ENCODE results near the gene HSPB9. TPM values are rescaled to one million over a fixed set of nuclear protein-coding genes. Genes with fewer than 3 reads are reported as not detected.
A peak's percentile ranks its signal among the peaks of the same experiment; 100 is the strongest.

The HSPB9 gene
- total RNA-seq, 1 donor from 2014 or later = 0.65 TPM

GRCh38 chr17:42107597-42108576, 14.7 kb upstream of the HSPB9 start:
- no peak for TF ChIP-seq EZH2phosphoT487 (IDR thresholded peaks at IDR 0.05)
- no peak for TF ChIP-seq CTCF (IDR thresholded peaks at IDR 0.05)
- TF ChIP-seq EZH2 (IDR thresholded peaks at IDR 0.05) = no peak
- H3K4me3 Mint-ChIP-seq = peak overlapping the region; percentile 79
- no peaks in the 10 kb centered on the region for H3K9me3 ChIP-seq (ENCODE audit: low read depth)
- no peak overlapping the region for H3K27ac ChIP-seq
- H3F3A ChIP-seq (ENCODE audit: low read depth) = no peaks in the 10 kb centered on the region
- no peaks in the 10 kb centered on the region for H3K79me2 ChIP-seq (ENCODE audit: low read depth)
- peak overlapping the region; percentile 87 for H3K4me2 ChIP-seq
- H3K36me3 Mint-ChIP-seq = no peaks in the 10 kb centered on the region
- H4K20me1 ChIP-seq (ENCODE audit: low read depth) = no peaks in the 10 kb centered on the region
- H3K4me1 ChIP-seq = peaks cover 4% of the 10 kb centered on the region
- H3K36me3 ChIP-seq = no peaks in the 10 kb centered on the region
- peak overlapping the region; percentile 44 for H3K4me3 ChIP-seq
- no peak overlapping the region for H2AFZ ChIP-seq (replicated peaks)
- H3K27me3 ChIP-seq = peaks cover 20% of the 10 kb centered on the region
- peaks cover 14% of the 10 kb centered on the region for H3K27me3 Mint-ChIP-seq (ENCODE audit: insufficient read depth, low read depth)
- peak; percentile 97 for DNase-seq (ENCODE audit: low spot score)
- H3K27ac Mint-ChIP-seq = peak overlapping the region; percentile 69
- no peak overlapping the region for H3K9ac ChIP-seq
- H3K9me3 Mint-ChIP-seq = no peaks in the 10 kb centered on the region
- H3K4me1 Mint-ChIP-seq = peaks cover 17% of the 10 kb centered on the region

GRCh38 chr17:42109086-42109485, 13.5 kb upstream of the HSPB9 start:
- H3K27ac Mint-ChIP-seq = no peak overlapping the region
- peaks cover 2% of the 10 kb centered on the region for H3K36me3 Mint-ChIP-seq
- Histone ChIP-seq H3K27me3 (peaks cover 20% of the 10 kb centered on the region), H3K27ac (no peak overlapping the region), H3K9me3 (ENCODE audit: low read depth) (no peaks in the 10 kb centered on the region), H2AFZ (replicated peaks) (no peak overlapping the region), H3K4me2 (no peak overlapping the region), H3K4me1 (peaks cover 4% of the 10 kb centered on the region), H3F3A (ENCODE audit: low read depth) (no peaks in the 10 kb centered on the region), H4K20me1 (ENCODE audit: low read depth) (no peaks in the 10 kb centered on the region), H3K36me3 (no peaks in the 10 kb centered on the region), H3K9ac (no peak overlapping the region), H3K4me3 (no peak overlapping the region), H3K79me2 (ENCODE audit: low read depth) (no peaks in the 10 kb centered on the region)
- peak overlapping the region; percentile 63 for H3K4me3 Mint-ChIP-seq
- no peak for TF ChIP-seq EZH2phosphoT487 (IDR thresholded peaks at IDR 0.05)
- H3K4me1 Mint-ChIP-seq = peaks cover 17% of the 10 kb centered on the region
- H3K9me3 Mint-ChIP-seq = no peaks in the 10 kb centered on the region
- H3K27me3 Mint-ChIP-seq (ENCODE audit: insufficient read depth, low read depth) = peaks cover 12% of the 10 kb centered on the region
- DNase-seq (ENCODE audit: low spot score) = no peak

GRCh38 chr17:42110301-42111264, 12.0 kb upstream of the HSPB9 start:
- no peak overlapping the region for H3K27ac Mint-ChIP-seq
- H3K9me3 Mint-ChIP-seq = no peaks in the 10 kb centered on the region
- no peak overlapping the region for H3K4me2 ChIP-seq

More at GRCh38 chr17:42110301-42111264, 12.0 kb upstream of the HSPB9 start:
- no peak overlapping the region for H3K4me3 ChIP-seq
- H3K4me1 ChIP-seq = peaks cover 4% of the 10 kb centered on the region
- H3K36me3 ChIP-seq = no peaks in the 10 kb centered on the region
- DNase-seq (ENCODE audit: low spot score) = no peak
- no peak overlapping the region for H3K27ac ChIP-seq
- Mint-ChIP-seq H3K36me3 (peaks cover 2% of the 10 kb centered on the region), H3K4me1 (peaks cover 17% of the 10 kb centered on the region), H3K4me3 (peak overlapping the region; percentile 9), H3K27me3 (ENCODE audit: insufficient read depth, low read depth) (peaks cover 10% of the 10 kb centered on the region)
- no peaks in the 10 kb centered on the region for H3K9me3 ChIP-seq (ENCODE audit: low read depth)
- peaks cover 19% of the 10 kb centered on the region for H3K27me3 ChIP-seq
- H3F3A ChIP-seq (ENCODE audit: low read depth) = no peaks in the 10 kb centered on the region
- H2AFZ ChIP-seq (replicated peaks) = no peak overlapping the region
- TF ChIP-seq CTCF (IDR thresholded peaks at IDR 0.05) (no peak), EZH2 (IDR thresholded peaks at IDR 0.05) (no peak), EZH2phosphoT487 (IDR thresholded peaks at IDR 0.05) (no peak)
- H4K20me1 ChIP-seq (ENCODE audit: low read depth) = no peaks in the 10 kb centered on the region
- H3K9ac ChIP-seq = no peak overlapping the region
- no peaks in the 10 kb centered on the region for H3K79me2 ChIP-seq (ENCODE audit: low read depth)
